ENCODE measurements around the gene KRTAP9-8. TPM values are rescaled to one million over a fixed set of nuclear protein-coding genes. Genes with fewer than 3 reads are reported as not detected.

The KRTAP9-8 gene
- total RNA-seq: not detected in 2 replicates

GRCh38 chr17:41237949-41238437 lies at the start of gene KRTAP9-8:
KRTAP9-8 (plus strand) TSS chr17:41237999; CDS start chr17:41238052, 53 bp downstream.

GRCh38 chr17:41189837-41190318 lies 47.9 kb upstream of the KRTAP9-8 start, which contains the start of gene KRTAP9-1:
KRTAP9-1 (plus strand) TSS chr17:41189887; CDS start chr17:41189887, 0 bp downstream.

GRCh38 chr17:41226598-41227095 lies 11.2 kb upstream of the KRTAP9-8 start, which contains the start of gene KRTAP9-2:
KRTAP9-2 (plus strand) TSS chr17:41226648; CDS start chr17:41226655, 7 bp downstream.

GRCh38 chr17:41232399-41233105 lies 5.2 kb upstream of the KRTAP9-8 start, which contains the start of gene KRTAP9-3:
KRTAP9-3 (plus strand) TSS chr17:41232449; CDS start chr17:41232502, 53 bp downstream.

GRCh38 chr17:41249637-41250240 lies 11.9 kb downstream of the KRTAP9-8 start, which contains the start of gene KRTAP9-4:
KRTAP9-4 (plus strand) TSS chr17:41249687; CDS start chr17:41249721, 34 bp downstream.

GRCh38 chr17:41255381-41256290 lies 17.8 kb downstream of the KRTAP9-8 start, which contains the start of gene KRTAP9-9:
KRTAP9-9 (plus strand) TSS chr17:41255384.

GRCh38 chr17:41265078-41265477 lies 27.3 kb downstream of the KRTAP9-8 start, which contains the start of gene KRTAP9-6:
KRTAP9-6 (plus strand) TSS chr17:41265378; CDS start chr17:41265378, 0 bp downstream.

DNA sequence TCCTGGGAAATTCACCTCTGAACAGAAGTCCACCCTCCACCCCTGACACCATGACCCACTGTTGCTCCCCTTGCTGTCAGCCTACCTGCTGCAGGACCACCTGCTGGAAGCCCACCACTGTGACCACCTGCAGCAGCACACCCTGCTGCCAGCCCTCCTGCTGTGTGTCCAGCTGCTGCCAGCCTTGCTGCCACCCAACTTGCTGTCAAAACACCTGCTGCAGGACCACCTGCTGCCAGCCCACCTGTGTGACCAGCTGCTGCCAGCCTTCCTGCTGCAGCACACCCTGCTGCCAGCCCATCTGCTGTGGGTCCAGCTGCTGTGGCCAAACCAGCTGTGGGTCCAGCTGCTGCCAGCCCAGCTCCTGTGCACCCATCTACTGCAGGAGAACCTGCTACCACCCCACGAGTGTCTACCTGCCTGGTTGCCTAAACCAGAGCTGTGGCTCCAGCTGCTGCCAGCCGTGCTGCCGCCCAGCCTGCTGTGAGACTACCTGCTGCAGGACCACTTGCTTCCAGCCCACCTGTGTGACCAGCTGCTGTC lies 37.9 kb downstream of the KRTAP9-8 start, which contains the start of gene KRTAP9-7:
Gene KRTAP9-7, plus strand, starts transcription at position 51 of the 543 bp plus-strand sequence. Its CDS starts 0 bp downstream, at position 51.

Other genes starting within 250 kb of the KRTAP9-8 start
- not detected in 2 replicates for gene KRTAP3-3, start 243.8 kb upstream of the KRTAP9-8 start, total RNA-seq
- gene KRTAP3-2, start 238.1 kb upstream of the KRTAP9-8 start, total RNA-seq: not detected in 2 replicates
- gene KRTAP3-1, start 228.9 kb upstream of the KRTAP9-8 start, total RNA-seq: not detected in 2 replicates
- gene KRTAP1-5, start 210.8 kb upstream of the KRTAP9-8 start, total RNA-seq: 0.57 and 0.83 TPM in 2 replicates
- gene KRTAP1-4, start 207.8 kb upstream of the KRTAP9-8 start, total RNA-seq: not detected in 2 replicates
- gene KRTAP1-3, start 203.1 kb upstream of the KRTAP9-8 start, total RNA-seq: not detected in 2 replicates
- gene KRTAP1-1, start 196.5 kb upstream of the KRTAP9-8 start, total RNA-seq: not detected in 2 replicates
- not detected in 2 replicates for gene KRTAP2-1, start 190.7 kb upstream of the KRTAP9-8 start, total RNA-seq
- not detected in 2 replicates for gene KRTAP2-2, start 182.8 kb upstream of the KRTAP9-8 start, total RNA-seq
- not detected in 2 replicates for gene KRTAP2-3, start 177.9 kb upstream of the KRTAP9-8 start, total RNA-seq
- not detected in 2 replicates for gene KRTAP2-4, start 172.1 kb upstream of the KRTAP9-8 start, total RNA-seq
- gene KRTAP4-7, start 153.8 kb upstream of the KRTAP9-8 start, total RNA-seq: not detected in 2 replicates
- gene KRTAP4-8, start 139.9 kb upstream of the KRTAP9-8 start, total RNA-seq: not detected in 2 replicates
- gene KRTAP4-16, start 135.8 kb upstream of the KRTAP9-8 start, total RNA-seq: not detected in 2 replicates
- gene KRTAP4-9, start 132.6 kb upstream of the KRTAP9-8 start, total RNA-seq: not detected in 2 replicates
- not detected in 2 replicates for gene KRTAP4-11, start 119.6 kb upstream of the KRTAP9-8 start, total RNA-seq
- gene KRTAP4-12, start 113.8 kb upstream of the KRTAP9-8 start, total RNA-seq: not detected in 2 replicates
- not detected in 2 replicates for gene KRTAP4-6, start 97.5 kb upstream of the KRTAP9-8 start, total RNA-seq
- gene KRTAP4-5, start 88.2 kb upstream of the KRTAP9-8 start, total RNA-seq: not detected in 2 replicates
- not detected in 2 replicates for gene KRTAP4-4, start 77.3 kb upstream of the KRTAP9-8 start, total RNA-seq
- gene KRTAP4-3, start 69.8 kb upstream of the KRTAP9-8 start, total RNA-seq: not detected in 2 replicates
- not detected in 2 replicates for gene KRTAP4-2, start 59.8 kb upstream of the KRTAP9-8 start, total RNA-seq
- gene KRTAP4-1, start 53.1 kb upstream of the KRTAP9-8 start, total RNA-seq: not detected in 2 replicates
- gene KRTAP9-1, start 48.1 kb upstream of the KRTAP9-8 start, total RNA-seq: not detected in 2 replicates
- not detected in 2 replicates for gene KRTAP9-2, start 11.4 kb upstream of the KRTAP9-8 start, total RNA-seq
- not detected in 2 replicates for gene KRTAP9-3, start 5.5 kb upstream of the KRTAP9-8 start, total RNA-seq
- not detected in 2 replicates for gene KRTAP9-4, start 11.7 kb downstream of the KRTAP9-8 start, total RNA-seq
- not detected in 2 replicates for gene KRTAP9-9, start 17.4 kb downstream of the KRTAP9-8 start, total RNA-seq
- not detected in 2 replicates for gene KRTAP9-6, start 27.4 kb downstream of the KRTAP9-8 start, total RNA-seq
- not detected in 2 replicates for gene KRTAP9-7, start 37.7 kb downstream of the KRTAP9-8 start, total RNA-seq
- gene KRTAP29-1, start 64.9 kb downstream of the KRTAP9-8 start, total RNA-seq: not detected in 2 replicates
- gene KRTAP16-1, start 71.3 kb downstream of the KRTAP9-8 start, total RNA-seq: not detected in 2 replicates
- not detected in 2 replicates for gene KRTAP17-1, start 77.7 kb downstream of the KRTAP9-8 start, total RNA-seq
- not detected in 2 replicates for gene KRT33A, start 112.8 kb downstream of the KRTAP9-8 start, total RNA-seq
- 0.14 and 0.18 TPM in 2 replicates for gene KRT33B, start 131.8 kb downstream of the KRTAP9-8 start, total RNA-seq
- gene KRT34, start 144.3 kb downstream of the KRTAP9-8 start, total RNA-seq: 1.00 and 1.3 TPM in 2 replicates
- not detected in 2 replicates for gene KRT31, start 159.6 kb downstream of the KRTAP9-8 start, total RNA-seq
- not detected in 2 replicates for gene KRT37, start 186.6 kb downstream of the KRTAP9-8 start, total RNA-seq
- gene KRT38, start 203.0 kb downstream of the KRTAP9-8 start, total RNA-seq: 0.09 and 0.14 TPM in 2 replicates
- under 0.01 TPM in 1 of 2 replicates, not detected in the other for gene KRT32, start 229.4 kb downstream of the KRTAP9-8 start, total RNA-seq
- not detected in 2 replicates for gene KRT35, start 243.2 kb downstream of the KRTAP9-8 start, total RNA-seq